Measurements from ENCODE around the gene INSIG2. TPM values are rescaled to one million over a fixed set of nuclear protein-coding genes. Genes with fewer than 3 reads are reported as not detected.

Gene INSIG2
- total RNA-seq, 2 donors from 2014 or later = 25.0 to 25.3 TPM

DNA sequence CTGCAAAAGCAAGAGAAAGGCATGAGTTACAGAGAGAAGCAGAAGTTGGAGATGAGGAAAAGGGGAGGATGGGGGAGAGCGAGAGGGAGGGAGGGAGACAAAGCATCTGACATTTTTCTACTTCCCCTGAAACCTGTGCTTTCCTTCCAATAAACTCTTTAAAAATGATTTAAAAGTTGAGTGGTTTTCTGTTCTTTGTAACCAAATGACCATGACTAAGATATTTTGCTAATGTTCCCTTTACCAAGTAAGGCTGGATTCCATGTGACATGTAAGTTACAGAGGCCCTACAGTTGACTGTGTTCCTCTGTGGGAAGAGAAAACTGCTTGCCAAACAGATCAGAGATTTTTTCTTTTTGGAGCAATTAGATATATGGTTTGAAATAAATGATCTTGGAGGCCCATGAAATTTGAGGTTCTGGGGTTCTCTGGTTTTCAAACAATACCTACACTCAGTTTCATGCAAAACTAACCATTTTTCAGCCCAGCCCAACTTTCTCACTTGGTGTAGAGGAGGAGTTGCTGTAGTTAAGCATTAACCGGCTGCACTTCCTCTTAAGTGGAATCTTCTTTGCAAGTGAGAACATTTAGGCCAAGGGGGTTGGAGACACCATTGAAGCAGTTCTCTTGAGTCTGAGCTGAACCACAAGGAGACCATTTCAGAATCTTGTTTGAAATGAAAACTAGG is 34.5 kb downstream of the INSIG2 start:
- H3K4me1 ChIP-seq (ENCODE audit: control insufficient read depth in 1 of 2, low read depth in 2 of 2) = peaks cover 30 to 39% of the 10 kb centered on the region in 2 donors
- DNase-seq (ENCODE audit: low spot score) (no peak), ATAC-seq (ENCODE audit: insufficient number of reproducible peaks, low FRiP score, low read depth) (no peak)
- TF ChIP-seq, protein P1, sequence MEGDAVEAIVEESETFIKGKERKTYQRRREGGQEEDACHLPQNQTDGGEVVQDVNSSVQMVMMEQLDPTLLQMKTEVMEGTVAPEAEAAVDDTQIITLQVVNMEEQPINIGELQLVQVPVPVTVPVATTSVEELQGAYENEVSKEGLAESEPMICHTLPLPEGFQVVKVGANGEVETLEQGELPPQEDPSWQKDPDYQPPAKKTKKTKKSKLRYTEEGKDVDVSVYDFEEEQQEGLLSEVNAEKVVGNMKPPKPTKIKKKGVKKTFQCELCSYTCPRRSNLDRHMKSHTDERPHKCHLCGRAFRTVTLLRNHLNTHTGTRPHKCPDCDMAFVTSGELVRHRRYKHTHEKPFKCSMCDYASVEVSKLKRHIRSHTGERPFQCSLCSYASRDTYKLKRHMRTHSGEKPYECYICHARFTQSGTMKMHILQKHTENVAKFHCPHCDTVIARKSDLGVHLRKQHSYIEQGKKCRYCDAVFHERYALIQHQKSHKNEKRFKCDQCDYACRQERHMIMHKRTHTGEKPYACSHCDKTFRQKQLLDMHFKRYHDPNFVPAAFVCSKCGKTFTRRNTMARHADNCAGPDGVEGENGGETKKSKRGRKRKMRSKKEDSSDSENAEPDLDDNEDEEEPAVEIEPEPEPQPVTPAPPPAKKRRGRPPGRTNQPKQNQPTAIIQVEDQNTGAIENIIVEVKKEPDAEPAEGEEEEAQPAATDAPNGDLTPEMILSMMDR (IDR thresholded peaks at IDR 0.05) = no peak
- no peaks in the 10 kb centered on the region for H3K27me3 ChIP-seq (replicated peaks; ENCODE audit: insufficient read depth)
- no peaks in the 10 kb centered on the region for H3K36me3 ChIP-seq
- H3K27ac ChIP-seq = peak overlapping the region; percentile 35 to 69
- H3K9me3 ChIP-seq = no peaks in the 10 kb centered on the region
- no peak overlapping the region for H3K4me3 ChIP-seq

DNA sequence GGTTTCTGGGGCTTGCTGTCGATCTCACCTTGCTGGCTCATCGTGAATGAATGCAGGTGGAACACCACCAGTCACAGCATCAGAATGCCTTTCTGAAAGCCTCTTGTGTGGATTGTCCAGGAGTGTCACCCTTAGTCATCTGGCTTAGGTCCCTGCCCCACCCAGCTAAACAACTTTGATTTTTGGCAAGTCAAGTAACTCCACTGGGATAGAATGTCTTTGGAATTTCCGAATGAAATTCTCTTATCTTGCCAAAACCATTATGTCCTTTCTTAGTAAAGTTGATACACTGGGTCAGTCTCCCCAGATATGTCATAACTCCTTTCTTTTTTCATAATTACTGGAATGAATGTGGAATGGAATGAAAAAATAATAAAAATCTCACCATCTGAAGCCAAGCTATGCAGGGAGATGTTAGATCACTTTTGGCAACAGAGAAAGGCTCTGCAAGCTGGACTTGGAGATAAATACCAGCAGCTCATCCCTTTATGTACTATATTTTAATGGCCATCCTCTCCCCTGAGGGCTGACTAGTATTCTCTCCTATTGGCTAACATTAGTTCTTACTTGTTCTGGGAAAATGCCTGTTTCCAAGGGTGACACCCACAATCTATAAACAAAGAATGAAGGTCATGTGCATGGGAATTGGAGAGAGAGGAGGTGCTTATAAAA is 35.4 kb downstream of the INSIG2 start:
- H3K27ac ChIP-seq = peak overlapping the region; percentile 35 to 69
- no peak for DNase-seq (ENCODE audit: low spot score)
- H3K27me3 ChIP-seq (replicated peaks; ENCODE audit: insufficient read depth) = no peaks in the 10 kb centered on the region
- TF ChIP-seq, protein P1 (IDR thresholded peaks at IDR 0.05) = no peak
- peaks cover 30 to 39% of the 10 kb centered on the region in 2 donors for H3K4me1 ChIP-seq (ENCODE audit: control insufficient read depth in 1 of 2, low read depth in 2 of 2)
- no peaks in the 10 kb centered on the region for H3K9me3 ChIP-seq
- no peak overlapping the region for H3K4me3 ChIP-seq
- H3K36me3 ChIP-seq = no peaks in the 10 kb centered on the region
- ATAC-seq (ENCODE audit: insufficient number of reproducible peaks, low FRiP score, low read depth) = peak; percentile 53

DNA sequence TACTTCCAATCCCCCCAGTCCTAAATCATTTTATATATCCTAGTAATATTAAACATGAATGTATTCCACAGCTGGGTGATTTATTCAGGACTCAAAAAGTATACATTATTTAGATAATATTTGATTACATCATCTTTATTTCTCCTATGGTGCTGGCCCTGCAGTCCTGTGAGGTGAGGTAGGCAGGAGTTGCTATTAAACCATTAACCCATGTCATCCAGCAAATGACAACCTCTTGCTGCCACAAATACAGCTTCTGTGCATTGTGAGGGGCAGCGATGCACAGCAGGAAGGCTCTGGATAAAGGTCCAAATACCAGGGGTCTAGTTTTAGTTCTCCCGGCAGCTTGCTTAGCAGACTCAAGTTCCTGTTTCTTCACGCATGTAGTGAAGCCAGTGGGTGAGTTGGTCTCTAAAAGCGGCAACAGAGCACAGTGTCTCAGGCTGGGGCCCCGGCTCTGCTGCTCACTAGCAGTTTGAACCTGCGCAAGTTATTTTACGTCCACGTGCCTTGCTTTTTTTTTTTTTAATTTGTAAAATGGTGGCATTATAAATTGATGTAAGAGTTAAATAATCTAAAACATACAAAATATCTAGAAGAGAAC is 36.1 kb downstream of the INSIG2 start:
- Histone ChIP-seq H3K4me1 (ENCODE audit: control insufficient read depth in 1 of 2, low read depth in 2 of 2) (peaks cover 30 to 38% of the 10 kb centered on the region in 2 donors), H3K27ac (peak overlapping the region in 1 of 2 donors; percentile 25), H3K9me3 (no peaks in the 10 kb centered on the region), H3K36me3 (no peaks in the 10 kb centered on the region), H3K4me3 (no peak overlapping the region), H3K27me3 (replicated peaks; ENCODE audit: insufficient read depth) (no peaks in the 10 kb centered on the region)
- DNase-seq (ENCODE audit: low spot score) (no peak), ATAC-seq (ENCODE audit: insufficient number of reproducible peaks, low FRiP score, low read depth) (no peak)
- TF ChIP-seq, protein P1 (IDR thresholded peaks at IDR 0.05) = no peak

GRCh38 chr2:118127250-118127649 is 39.0 kb downstream of the INSIG2 start:
- TF ChIP-seq, protein P1 (IDR thresholded peaks at IDR 0.05) = no peak
- Histone ChIP-seq H3K4me3 (no peak overlapping the region), H3K36me3 (no peaks in the 10 kb centered on the region), H3K27ac (no peak overlapping the region), H3K9me3 (no peaks in the 10 kb centered on the region), H3K27me3 (replicated peaks; ENCODE audit: insufficient read depth) (no peaks in the 10 kb centered on the region), H3K4me1 (ENCODE audit: control insufficient read depth in 1 of 2, low read depth in 2 of 2) (peaks cover 20 to 26% of the 10 kb centered on the region in 2 donors)
- ATAC-seq (ENCODE audit: insufficient number of reproducible peaks, low FRiP score, low read depth) = no peak
- DNase-seq (ENCODE audit: low spot score) = no peak

DNA sequence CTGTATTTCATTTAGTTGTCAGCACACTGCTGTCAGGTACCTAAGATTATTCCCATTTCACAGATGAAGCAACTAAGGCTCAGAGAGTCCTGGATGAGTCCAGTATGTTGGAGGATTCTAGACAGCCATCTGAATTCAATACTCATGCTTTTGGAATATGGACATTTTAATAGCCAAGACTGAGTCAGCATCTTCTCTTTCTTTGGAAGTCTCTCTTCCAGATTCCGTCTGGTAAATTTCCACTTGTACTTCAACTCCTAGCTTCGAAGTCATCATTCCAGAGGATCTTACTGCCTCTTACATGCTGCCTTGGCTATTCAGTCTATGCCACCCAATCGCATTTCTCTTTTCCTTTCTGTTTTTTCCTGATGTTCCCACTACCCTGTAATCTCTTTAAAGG is 40.6 kb downstream of the INSIG2 start:
- no peaks in the 10 kb centered on the region for H3K27me3 ChIP-seq (replicated peaks; ENCODE audit: insufficient read depth)
- no peak overlapping the region for H3K27ac ChIP-seq
- TF ChIP-seq, protein P1 (IDR thresholded peaks at IDR 0.05) = no peak
- H3K36me3 ChIP-seq = no peaks in the 10 kb centered on the region
- H3K4me1 ChIP-seq (ENCODE audit: control insufficient read depth in 1 of 2, low read depth in 2 of 2) = peaks cover 7 to 11% of the 10 kb centered on the region in 2 donors
- DNase-seq (ENCODE audit: low spot score) (no peak), ATAC-seq (ENCODE audit: insufficient number of reproducible peaks, low FRiP score, low read depth) (no peak)
- H3K9me3 ChIP-seq = no peaks in the 10 kb centered on the region
- H3K4me3 ChIP-seq = no peak overlapping the region
